ENCODE results near the gene PFKFB2. TPM values are rescaled to one million over a fixed set of nuclear protein-coding genes. Genes with fewer than 3 reads are reported as not detected.

Gene PFKFB2
- total and polyA plus RNA-seq, 2 of the 8 experiments (the other 6 are each of a cell fraction or from before 2014, with no cell fraction given) = 6.7 to 19.1 TPM

- Histone ChIP-seq H3K4ac (replicated peaks; ENCODE audit: insufficient read length, low read depth, low read length) (no peak overlapping the region), H3K79me2 (ENCODE audit: control insufficient read depth in 1 of 2, insufficient read depth in 2 of 2, low read length in 2 of 2) (no peaks in the 10 kb centered on the region), H3K4me2 (ENCODE audit: insufficient read depth in 1 of 2, low read depth in 2 of 2, low read length in 2 of 2) (no peak overlapping the region), H2BK5ac (ENCODE audit: low read depth, low read length) (no peak overlapping the region), H3K4me3 (ENCODE audit: extremely low read depth in 1 of 4, insufficient read depth in 2 of 4, low read depth in 3 of 4, low read length in 4 of 4) (no peak overlapping the region), H3K14ac (ENCODE audit: insufficient read length) (no peak overlapping the region), H3K27me3 (replicated peaks in 1 of 4; ENCODE audit: control insufficient read depth in 3 of 4, extremely low read depth in 1 of 4, insufficient read depth in 3 of 4, low read length in 3 of 4) (no peaks in the 10 kb centered on the region), H4K91ac (replicated peaks; ENCODE audit: insufficient read length, low read length) (no peak overlapping the region), H3K27ac (ENCODE audit: low read depth, low read length) (no peak overlapping the region), H2AFZ (ENCODE audit: low read length) (no peak overlapping the region), H2BK20ac (ENCODE audit: low read length) (no peak overlapping the region), H4K8ac (ENCODE audit: extremely low read depth, insufficient read depth, low read length) (no peak overlapping the region), H3K4me1 (replicated peaks in 1 of 4; ENCODE audit: control insufficient read depth in 3 of 4, insufficient read depth in 4 of 4, low read length in 3 of 4) (no peaks in the 10 kb centered on the region), H2BK12ac (ENCODE audit: low read depth, low read length) (no peak overlapping the region), H3K36me3 (ENCODE audit: control insufficient read depth in 2 of 4, insufficient read depth in 4 of 4, low read length in 3 of 4) (no peaks in the 10 kb centered on the region), H2AK5ac (ENCODE audit: low read depth, low read length) (no peak overlapping the region), H2BK120ac (replicated peaks; ENCODE audit: low read depth, low read length) (no peak overlapping the region), H3K18ac (ENCODE audit: extremely low read depth, low read length) (no peak overlapping the region), H3K9ac (replicated peaks in 1 of 4; ENCODE audit: extremely low read depth in 1 of 4, low read depth in 3 of 4, low read length in 3 of 4) (no peak overlapping the region), H2BK15ac (ENCODE audit: low read length) (no peak overlapping the region), H3K23me2 (ENCODE audit: low read depth, low read length) (no peaks in the 10 kb centered on the region), H4K5ac (ENCODE audit: insufficient read length, low read depth, low read length) (no peak overlapping the region), H4K20me1 (replicated peaks in 1 of 2; ENCODE audit: control insufficient read depth in 1 of 2, insufficient read depth in 2 of 2, low read length in 2 of 2) (no peaks in the 10 kb centered on the region), H3K56ac (replicated peaks; ENCODE audit: insufficient read length, low read depth, low read length) (no peak overlapping the region), H3K79me1 (ENCODE audit: low read depth, low read length) (no peaks in the 10 kb centered on the region), H3K9me3 (ENCODE audit: insufficient read depth in 2 of 2, low read depth in 1 of 2, low read length in 1 of 2) (no peaks in the 10 kb centered on the region), H3K23ac (ENCODE audit: insufficient read length) (no peak overlapping the region)
- CTCF ChIA-PET (ENCODE audit: partially characterized antibody) = interaction anchor here (1.0 to 4.1 kb wide), 5 partner anchors 9 to 349 kb away, joined by 3 to 22 read pairs (median 3); no protein-coding TSS in a partner anchor
- TF ChIP-seq CHD2 (IDR thresholded peaks at IDR 0.05; ENCODE audit: low read length) (no peak), SIX5 (IDR thresholded peaks at IDR 0.05; ENCODE audit: low read depth, low read length) (no peak), ATF2 (IDR thresholded peaks at IDR 0.05; ENCODE audit: low read length) (no peak), NRF1 (IDR thresholded peaks at IDR 0.05; ENCODE audit: low read depth, low read length) (no peak), E2F6 (IDR thresholded peaks at IDR 0.05) (no peak), GABPA (IDR thresholded peaks at IDR 0.05; ENCODE audit: borderline replicate concordance, insufficient read depth, low read length) (no peak), SP1 (IDR thresholded peaks at IDR 0.05; ENCODE audit: low read depth, low read length) (no peak)
- FAIRE-seq (no peak), DNase-seq (ENCODE audit: low read depth in 1 of 2, low spot score in 2 of 2) (no peak)
- POLR2A ChIA-PET (ENCODE audit: partially characterized antibody) = no interaction called here
- WGBS, 2 experiments (ENCODE audit: extremely low coverage in 1 of 2, insufficient coverage in 1 of 2, insufficient read length in 1 of 2, insufficient replicate concordance in 2 of 2, low coverage in 1 of 2, low lambda C conversion rate in 2 of 2, missing lambda C conversion rate in 1 of 2) = 93% methylated on average over 6 of the region's 6 CpGs; no CpG with 5 or more reads in 1 of the 2 experiments
These were observed 39.6 kb upstream of the PFKFB2 start for GRCh38 chr1:207013321-207014085.

Data from H1 (cell line).